HG02870 (cell line): ENCODE results near the gene CYP3A4.
"Not testable (repeated sequence)": the region's sequence is repeated elsewhere in the genome, so short reads cannot be mapped to it uniquely, and the experiment has no call there.

Experiments
- ATAC-seq: cut with Tn5 transposase; IDR thresholded peaks from one replicate; pipeline ENCODE4 v1.9.1; 2021; ENCODE audit warnings: mild to moderate bottlenecking, moderate library complexity; ENCODE audit not compliant: unreplicated experiment

The CYP3A4 gene

GRCh38 chr7:99793443-99793842 lies 9.5 kb upstream of the CYP3A4 start:
- ATAC-seq: no peak

DNA sequence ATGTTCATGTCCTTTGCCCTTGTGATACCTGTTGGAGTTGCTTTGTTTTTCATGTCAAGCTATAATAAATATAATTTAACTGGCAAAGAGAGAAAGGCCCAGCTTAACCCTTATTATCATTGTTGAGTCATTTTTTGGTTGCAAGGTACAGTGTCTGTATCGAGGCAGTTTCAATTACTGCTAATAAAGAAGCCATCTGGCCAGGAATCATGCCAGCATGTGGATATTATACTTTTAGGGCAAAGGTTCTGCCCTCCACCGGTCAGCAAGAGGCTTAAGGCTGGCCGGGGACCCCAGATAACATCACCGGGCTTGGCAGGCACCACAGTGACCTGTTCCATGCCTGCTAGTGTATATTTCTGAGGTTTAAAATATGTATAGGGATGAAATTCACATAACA lies 9.0 kb upstream of the CYP3A4 start:
- no peak for ATAC-seq

DNA sequence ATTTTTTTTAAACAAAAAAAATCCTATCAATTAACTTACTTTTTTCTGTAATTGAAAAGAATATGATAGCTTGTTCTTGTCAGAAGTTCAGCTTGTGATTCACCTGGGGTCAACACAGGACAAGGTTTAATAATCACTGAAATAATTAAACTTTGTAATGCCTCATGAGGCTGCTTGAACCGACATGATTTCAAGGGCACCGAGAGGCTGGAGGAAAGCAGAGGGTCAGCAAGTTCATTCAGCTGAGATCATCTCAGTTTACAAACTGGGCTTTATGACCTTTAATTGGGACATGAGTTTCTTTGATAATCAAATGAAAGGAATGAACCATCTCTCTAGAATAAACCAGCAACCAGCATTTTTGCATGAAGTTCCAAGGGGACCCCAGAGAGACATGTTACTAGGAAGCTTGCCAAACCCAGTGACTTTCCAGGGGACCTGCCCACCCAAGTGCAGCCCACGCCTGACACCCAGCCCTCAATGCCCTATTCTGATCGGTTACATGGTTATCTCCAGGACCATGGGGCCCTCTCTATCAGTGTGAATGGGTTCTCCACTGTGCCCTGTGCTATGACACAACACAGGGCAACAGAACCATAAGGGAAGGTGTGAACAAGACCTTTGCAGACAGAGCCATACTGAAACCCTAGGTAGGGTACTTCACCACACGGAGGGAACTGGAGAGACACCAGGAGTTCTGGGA lies 7.8 kb upstream of the CYP3A4 start:
- no peak for ATAC-seq

DNA sequence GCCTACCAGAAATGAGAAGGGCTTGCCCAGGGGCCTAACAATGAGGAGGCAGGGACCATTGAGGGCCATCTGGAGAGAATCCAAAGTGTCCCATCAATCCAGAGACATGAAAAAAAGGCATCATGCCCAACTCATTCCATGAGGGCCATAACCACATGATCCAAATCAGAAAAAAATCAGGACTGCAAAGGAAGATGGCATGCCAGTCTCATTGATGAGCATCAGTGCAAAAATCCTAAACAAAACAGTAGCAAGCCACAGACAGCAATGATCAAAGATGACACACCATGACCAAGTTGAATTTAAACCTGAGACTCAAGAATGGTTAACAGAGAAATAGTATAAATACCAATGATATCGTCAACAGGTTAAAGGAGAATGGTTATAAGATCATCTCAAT lies 7.0 kb upstream of the CYP3A4 start:
- ATAC-seq: no peak

GRCh38 chr7:99790407-99790806 lies 6.4 kb upstream of the CYP3A4 start:
- no peak for ATAC-seq

DNA sequence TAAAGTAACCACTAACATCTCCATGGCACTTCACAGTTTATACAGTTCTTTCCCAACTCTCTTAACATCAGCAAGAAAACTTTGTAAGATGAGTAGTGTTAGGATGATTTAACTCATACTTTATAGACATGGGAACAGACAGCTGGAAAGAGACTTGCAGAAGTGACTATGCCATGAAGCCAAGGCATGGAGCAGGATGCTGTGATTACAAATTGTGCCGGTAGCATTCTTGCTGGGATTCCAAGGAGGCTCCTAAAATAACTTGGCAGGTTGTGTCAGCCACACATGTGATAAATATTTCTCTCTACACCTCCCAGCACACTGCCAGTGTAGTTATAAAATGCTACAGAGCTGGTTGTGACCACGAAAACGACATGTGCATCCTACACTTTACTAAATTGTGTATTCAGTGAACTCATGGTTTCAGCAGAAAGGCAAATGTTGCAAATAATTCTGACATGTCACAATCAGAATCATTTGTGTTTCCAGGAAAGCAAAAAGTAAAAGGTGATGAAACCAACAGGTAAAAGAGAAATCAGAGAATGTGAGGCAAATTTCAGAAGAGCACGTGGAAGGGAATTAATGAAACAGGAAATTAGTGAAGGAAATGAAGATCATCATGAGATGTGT lies 5.6 kb upstream of the CYP3A4 start:
- ATAC-seq: no peak

DNA sequence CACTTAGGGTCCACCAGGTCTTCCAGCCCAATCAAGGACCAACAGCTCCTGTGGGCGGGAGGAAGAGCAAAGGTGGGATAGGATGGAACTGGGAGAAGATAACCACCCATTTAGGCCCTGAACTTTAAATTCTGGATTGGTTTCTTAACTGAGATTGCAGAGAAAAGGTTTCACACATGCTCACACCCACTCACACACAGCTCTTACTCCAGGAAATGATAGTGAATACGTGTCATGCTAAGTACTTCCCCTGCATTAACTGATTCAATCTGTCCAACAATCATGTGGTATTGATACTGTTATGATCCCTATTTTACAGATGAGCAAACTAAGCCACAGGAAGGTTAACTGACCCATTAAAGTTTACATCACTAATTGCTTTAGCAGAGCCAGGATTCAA lies 4.6 kb upstream of the CYP3A4 start:
- ATAC-seq: no peak

GRCh38 chr7:99786726-99787335 lies 2.8 kb upstream of the CYP3A4 start:
- no peak for ATAC-seq

DNA sequence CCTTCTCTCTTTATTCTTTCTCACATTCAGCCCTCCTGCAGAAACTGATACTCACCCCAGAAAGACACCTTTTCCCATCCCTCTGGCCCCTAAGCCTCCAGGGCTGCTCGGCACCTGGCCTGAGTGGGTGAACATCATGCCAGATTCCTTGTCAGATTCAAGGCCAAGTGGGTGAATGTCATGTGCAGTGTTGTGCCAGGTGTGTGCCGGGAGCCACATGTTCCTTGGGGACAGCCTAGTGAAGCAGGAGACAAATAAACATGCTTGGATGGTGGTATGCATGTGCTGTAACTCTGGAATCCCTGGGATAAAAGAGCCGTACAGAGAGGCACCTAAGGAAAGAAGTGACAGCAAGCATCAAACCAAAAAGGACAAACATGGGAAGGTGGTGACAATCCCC lies 1.7 kb upstream of the CYP3A4 start:
- ATAC-seq: not testable (repeated sequence)

DNA sequence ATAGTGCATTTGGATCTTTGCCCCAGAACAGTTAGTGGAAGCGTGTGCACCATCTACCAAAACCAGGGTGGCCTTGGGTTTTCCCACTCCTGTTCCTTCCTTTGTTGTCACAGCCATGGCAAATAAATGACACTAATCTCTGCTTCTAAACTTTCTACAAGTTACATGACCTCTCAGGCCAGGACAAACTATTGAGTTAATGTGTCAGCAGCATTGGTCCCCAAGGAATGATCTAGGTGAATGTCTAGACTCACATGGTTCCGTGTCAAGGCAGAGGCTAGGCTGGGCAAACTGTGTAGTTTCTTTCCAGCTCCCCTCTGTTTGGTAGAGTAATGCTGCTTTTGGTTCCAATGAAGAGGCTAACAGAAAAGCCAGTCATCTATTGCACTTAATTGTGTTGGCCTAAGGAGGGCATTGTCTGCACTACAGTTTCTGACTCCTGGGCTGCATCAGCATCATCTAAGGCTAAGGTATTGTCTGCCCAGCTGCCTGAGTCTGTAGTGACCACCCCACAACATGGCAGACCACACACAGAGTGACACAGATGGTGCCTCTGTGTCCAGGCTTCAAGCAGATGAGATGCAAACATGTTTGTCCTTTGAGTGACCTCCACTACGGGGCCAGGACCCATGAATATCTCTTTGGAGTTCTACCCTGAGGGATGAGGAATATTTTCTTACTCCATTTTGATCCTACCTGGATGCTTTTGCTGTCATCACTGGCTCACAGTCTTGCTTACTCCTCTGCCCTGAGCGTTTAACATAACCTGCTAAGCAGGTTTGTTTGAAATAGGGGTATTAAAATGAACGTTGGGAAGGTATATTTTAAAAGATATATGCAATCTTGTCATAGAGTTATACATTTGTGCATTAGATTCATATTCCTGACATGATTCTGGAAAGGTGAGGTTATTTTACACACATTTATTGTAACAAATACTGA lies 1.7 kb downstream of the CYP3A4 start:
- no peak for ATAC-seq

- no peak for ATAC-seq
These were observed 3.4 kb downstream of the CYP3A4 start for GRCh38 chr7:99780588-99780987.

DNA sequence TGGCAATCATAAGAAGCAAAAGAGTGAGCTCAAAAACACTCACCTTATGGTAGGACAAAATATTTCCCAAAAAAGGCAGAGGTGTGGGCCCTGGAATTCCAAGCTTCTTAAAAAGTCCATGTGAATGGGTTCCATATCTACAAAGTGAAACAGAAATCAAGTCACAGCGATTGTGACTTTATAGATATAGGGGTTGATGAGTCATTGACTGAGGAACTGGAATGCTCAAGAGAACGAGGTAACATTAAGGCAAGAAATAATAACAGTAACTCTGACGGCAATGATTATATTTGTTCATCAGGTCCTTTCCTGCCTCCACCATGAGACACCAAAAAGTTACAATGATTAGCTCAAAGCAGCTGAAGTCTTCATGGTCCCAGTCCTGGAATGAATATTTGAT lies 4.0 kb downstream of the CYP3A4 start:
- ATAC-seq: no peak

DNA sequence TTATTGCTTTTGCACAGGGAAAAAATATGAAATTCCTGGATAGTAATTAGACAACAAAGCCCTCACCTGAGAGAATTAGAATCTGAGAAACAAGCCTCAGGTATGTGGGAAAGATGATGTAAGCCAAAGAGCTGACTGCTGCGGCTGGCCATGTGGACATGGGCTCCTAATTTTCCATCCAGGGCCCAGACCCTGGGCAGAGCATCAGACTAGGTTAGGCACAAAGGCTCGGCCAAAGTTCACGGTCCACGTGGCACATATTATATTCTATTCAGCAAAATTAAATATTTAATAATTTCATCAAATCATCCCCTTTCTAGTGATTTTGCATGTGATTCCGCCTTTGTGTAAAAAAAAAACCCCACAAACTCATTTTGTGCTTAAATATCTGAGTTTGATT lies 5.1 kb downstream of the CYP3A4 start:
- no peak for ATAC-seq

DNA sequence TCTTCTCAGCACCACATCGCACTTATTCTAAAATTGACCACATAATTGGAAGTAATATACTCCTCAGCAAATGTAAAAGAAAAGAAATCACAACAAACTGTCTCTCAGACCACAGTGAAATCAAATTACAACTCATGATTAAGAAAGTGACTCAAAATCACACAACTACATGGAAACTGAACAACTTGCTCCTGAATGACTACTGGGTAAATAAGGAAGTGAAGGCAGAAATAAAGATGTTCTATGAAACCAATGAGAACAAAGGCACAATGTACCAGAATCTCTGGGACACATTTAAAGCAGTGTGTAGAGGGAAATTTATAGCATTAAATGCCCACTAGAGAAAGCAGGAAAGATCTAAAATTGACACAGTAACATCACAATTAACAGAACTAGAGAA lies 10.6 kb downstream of the CYP3A4 start:
- not testable (repeated sequence) for ATAC-seq

DNA sequence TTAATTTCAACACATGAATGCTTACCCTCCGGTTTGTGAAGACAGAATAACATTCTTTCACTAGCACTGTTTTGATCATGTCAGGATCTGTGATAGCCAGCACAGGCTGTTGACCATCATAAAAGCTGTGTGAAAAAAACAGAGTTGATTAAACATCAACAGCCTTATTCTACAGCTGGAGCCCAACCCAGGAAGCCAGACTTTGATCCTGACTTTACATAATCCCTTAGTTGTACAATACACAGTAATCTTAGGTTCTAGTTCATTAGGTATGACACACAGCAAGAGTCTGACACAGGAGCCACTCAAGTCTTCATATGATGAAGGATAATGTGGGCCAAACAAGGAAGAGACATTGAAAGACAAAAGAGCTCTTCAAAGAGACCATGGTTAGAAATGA lies 11.4 kb downstream of the CYP3A4 start:
- ATAC-seq: no peak

DNA sequence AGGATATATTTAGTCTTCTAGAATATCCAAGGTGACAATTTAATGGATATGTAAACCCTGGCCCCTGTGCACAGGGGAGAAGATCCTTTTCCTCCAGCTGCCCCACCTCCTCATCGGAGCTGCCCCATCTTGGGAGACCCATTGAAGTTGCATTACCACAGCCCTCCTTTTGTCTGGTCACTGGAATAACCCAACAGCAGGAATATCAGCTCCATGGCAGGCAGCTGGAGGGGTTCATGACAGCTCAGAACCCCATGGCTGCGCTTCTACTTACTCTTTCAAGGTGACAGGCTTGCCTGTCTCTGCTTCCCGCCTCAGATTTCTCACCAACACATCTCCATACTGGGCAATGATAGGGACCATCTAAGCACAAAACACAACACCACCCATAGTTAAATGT lies 14.5 kb downstream of the CYP3A4 start:
- not testable (repeated sequence) for ATAC-seq

GRCh38 chr7:99768471-99768870 lies 15.5 kb downstream of the CYP3A4 start:
- no peak for ATAC-seq

DNA sequence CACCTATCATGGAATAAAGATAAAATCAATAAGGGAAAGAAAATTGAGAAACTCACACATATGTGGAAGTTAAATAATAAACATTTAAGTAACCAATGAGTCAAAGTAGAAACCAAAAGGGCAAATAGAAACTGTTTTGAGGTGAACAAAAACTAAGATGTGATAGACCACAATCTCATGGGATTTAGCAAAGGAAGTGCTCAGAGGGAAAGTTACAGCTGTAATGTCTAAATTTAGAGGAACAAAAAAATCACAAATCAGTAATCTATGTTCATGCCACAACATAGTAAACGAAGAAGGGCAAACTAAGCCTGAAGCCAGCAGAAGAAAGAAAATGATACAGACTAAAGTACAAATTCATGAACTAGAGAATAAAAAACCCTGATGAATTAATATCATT lies 16.3 kb downstream of the CYP3A4 start:
- ATAC-seq: peak; percentile 62

- ATAC-seq: no peak
These were observed 17.4 kb downstream of the CYP3A4 start for GRCh38 chr7:99766484-99767099.

DNA sequence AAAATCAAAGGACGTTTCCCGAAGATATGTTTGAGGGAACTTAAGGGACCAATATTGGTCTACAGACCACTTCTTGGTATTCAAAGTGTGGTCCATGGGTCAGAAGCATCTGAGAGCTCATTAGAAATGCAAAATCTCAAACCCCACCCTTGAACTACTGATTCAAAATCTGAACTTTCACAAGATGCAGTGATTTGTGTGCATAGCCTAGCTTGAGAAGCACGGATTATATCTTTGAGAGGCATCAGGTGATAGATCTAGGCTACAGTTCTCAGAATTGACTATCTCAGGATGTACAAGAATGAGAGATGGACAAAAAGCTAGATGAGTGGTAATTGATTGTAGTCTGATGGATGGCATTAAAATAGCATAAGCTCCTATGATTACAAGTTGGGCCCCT lies 19.5 kb downstream of the CYP3A4 start:
- no peak for ATAC-seq
